ENCODE measurements around the gene DGKK.

DNA sequence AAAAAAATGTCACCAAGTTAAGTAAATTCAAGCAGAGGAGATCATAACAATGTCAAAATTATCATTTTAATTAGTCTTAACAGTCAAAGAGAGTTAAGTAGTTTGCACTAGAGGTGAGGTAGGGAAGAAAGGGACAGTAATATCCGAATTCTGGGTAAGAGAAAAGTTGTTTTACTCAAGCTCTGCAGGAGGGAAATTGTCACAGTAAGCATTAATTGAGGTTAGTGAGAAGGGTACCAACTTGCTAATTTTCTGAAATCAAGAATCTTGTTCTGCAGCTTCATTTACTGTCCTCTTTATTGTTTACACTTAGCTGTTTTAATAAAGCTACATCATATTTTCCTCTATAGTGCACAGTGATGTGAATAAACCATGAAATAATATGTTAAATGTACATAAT is 11.0 kb downstream of the DGKK start:
- TF ChIP-seq POLR2A (IDR thresholded peaks at IDR 0.05), result no peak
- TF ChIP-seq, protein P1, sequence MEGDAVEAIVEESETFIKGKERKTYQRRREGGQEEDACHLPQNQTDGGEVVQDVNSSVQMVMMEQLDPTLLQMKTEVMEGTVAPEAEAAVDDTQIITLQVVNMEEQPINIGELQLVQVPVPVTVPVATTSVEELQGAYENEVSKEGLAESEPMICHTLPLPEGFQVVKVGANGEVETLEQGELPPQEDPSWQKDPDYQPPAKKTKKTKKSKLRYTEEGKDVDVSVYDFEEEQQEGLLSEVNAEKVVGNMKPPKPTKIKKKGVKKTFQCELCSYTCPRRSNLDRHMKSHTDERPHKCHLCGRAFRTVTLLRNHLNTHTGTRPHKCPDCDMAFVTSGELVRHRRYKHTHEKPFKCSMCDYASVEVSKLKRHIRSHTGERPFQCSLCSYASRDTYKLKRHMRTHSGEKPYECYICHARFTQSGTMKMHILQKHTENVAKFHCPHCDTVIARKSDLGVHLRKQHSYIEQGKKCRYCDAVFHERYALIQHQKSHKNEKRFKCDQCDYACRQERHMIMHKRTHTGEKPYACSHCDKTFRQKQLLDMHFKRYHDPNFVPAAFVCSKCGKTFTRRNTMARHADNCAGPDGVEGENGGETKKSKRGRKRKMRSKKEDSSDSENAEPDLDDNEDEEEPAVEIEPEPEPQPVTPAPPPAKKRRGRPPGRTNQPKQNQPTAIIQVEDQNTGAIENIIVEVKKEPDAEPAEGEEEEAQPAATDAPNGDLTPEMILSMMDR (IDR thresholded peaks at IDR 0.05), result no peak

Data from heart left ventricle (tissue), 13 donors.